ENCODE measurements around the gene LMCD1.

DNA sequence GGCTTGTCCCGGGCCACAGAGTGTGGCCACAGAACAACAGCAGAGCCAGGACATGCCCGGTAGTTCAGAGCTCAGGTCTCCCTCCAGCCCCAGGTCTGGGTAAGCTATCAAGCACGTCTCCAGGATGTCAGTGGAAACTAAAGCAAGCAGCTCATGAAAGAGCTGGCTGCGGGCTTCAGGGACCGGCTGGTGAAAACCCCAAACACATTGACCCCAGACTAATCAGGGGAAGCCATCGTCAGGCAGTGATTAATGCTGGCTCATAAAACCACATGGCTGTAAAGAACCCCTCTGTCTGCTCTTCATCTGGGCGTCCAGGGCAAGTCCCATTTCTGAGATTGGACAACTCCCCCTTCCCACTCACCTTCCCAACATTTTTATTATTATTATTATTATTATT lies 37.8 kb downstream of the LMCD1 start:
- TF ChIP-seq, protein P1, sequence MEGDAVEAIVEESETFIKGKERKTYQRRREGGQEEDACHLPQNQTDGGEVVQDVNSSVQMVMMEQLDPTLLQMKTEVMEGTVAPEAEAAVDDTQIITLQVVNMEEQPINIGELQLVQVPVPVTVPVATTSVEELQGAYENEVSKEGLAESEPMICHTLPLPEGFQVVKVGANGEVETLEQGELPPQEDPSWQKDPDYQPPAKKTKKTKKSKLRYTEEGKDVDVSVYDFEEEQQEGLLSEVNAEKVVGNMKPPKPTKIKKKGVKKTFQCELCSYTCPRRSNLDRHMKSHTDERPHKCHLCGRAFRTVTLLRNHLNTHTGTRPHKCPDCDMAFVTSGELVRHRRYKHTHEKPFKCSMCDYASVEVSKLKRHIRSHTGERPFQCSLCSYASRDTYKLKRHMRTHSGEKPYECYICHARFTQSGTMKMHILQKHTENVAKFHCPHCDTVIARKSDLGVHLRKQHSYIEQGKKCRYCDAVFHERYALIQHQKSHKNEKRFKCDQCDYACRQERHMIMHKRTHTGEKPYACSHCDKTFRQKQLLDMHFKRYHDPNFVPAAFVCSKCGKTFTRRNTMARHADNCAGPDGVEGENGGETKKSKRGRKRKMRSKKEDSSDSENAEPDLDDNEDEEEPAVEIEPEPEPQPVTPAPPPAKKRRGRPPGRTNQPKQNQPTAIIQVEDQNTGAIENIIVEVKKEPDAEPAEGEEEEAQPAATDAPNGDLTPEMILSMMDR (conservative IDR thresholded peaks at IDR 0.05; ENCODE audit: low read length) = no peak
- no peak for TF ChIP-seq EZH2phosphoT487 (IDR thresholded peaks at IDR 0.05; ENCODE audit: borderline replicate concordance, low read depth, low read length)
